Heart left ventricle (tissue), 16 donors: ENCODE results near the gene CNPY3. TPM values are rescaled to one million over a fixed set of nuclear protein-coding genes. Genes with fewer than 3 reads are reported as not detected.

Experiments used
- ATAC-seq, 4 donors: fragments of 200-7000 bp; cut with Tn5 transposase; one replicate each; pipeline ENCODE4 v1.9.1; 2020 to 2022; ENCODE audit warnings: moderate library complexity in 4 of 4, mild to moderate bottlenecking in 3 of 4, moderate number of reproducible peaks in 1 of 4
- DNase-seq, 5 donors: peaks; one replicate each; pipeline ENCODE4 v3.0.0-alpha.2; 2020
- H3K27ac ChIP-seq, 12 donors: fragments of 200-600 bp; sonication (generic) in 4 of 12; one replicate each; pipeline versions ENCODE4 v1.5.0 to v1.8.0; 2016 to 2022; ENCODE audit warnings: mild to moderate bottlenecking in 2 of 12
- H3K27me3 ChIP-seq, 9 donors: fragments of 200-600 bp; sonication (generic) in 2 of 9; one replicate each; pipeline versions ENCODE4 v1.5.1 to v1.8.0; 2016 to 2022; ENCODE audit warnings: mild to moderate bottlenecking in 3 of 9
- H3K36me3 ChIP-seq, 9 donors: fragments of 200-600 bp; sonication (generic) in 2 of 9; one replicate each; pipeline versions ENCODE4 v1.5.0 to v1.8.0; 2018 to 2022; ENCODE audit warnings: mild to moderate bottlenecking in 2 of 9
- H3K4me1 ChIP-seq, 12 donors: fragments of 200-600 bp; sonication (generic) in 4 of 12; one replicate each; pipeline versions ENCODE4 v1.5.0 to v1.8.0; 2016 to 2022; ENCODE audit warnings: mild to moderate bottlenecking in 3 of 12
- H3K4me3 ChIP-seq, 12 donors: fragments of 200-600 bp; sonication (generic) in 4 of 12; one replicate each; pipeline versions ENCODE4 v1.5.0 to v1.8.0; 2017 to 2022; ENCODE audit warnings: mild to moderate bottlenecking in 9 of 12, moderate library complexity in 4 of 12
- H3K9me3 ChIP-seq, 12 donors: fragments of 200-600 bp; sonication (generic) in 4 of 12; one replicate each; pipeline versions ENCODE4 v1.5.0 to v1.8.0; 2016 to 2022; ENCODE audit warnings: mild to moderate bottlenecking in 1 of 12
- POLR2A ChIP-seq, 2 donors: fragments of 450-650 bp; IDR thresholded peaks; one replicate each; pipeline ENCODE4 v1.6.1; 2017; ENCODE audit warnings: antibody characterized with exemption in 2 of 2, mild to moderate bottlenecking in 2 of 2, moderate library complexity in 2 of 2
- WGBS, 4 donors: extraction: QIAGEN DNeasy Blood & Tissue Kit in 2 of 4; methylation state at CpG; one replicate each; pipeline versions ENCODE4 v1.1.5 to v1.1.7; 2013 to 2018; 5-methylcytosine and 5-hydroxymethylcytosine counted together
- intact Hi-C, 10 donors: fragments of 100-400 bp; cut with DNase I; formaldehyde crosslinking; loops; one replicate each; pipeline versions ENCODE4 v1.11.1 to v1.14.2; 2022
- polyA plus RNA-seq, 2 donors: library from polyadenylated mRNA; stranded (reverse); fragments of 200-250 nt; gene quantifications; one replicate each; pipeline ENCODE4 v1.2.3, GENCODE V29; 2013
- total RNA-seq, 9 donors: library from RNA; depleted of rRNA in 2 of 9; stranded (reverse); fragments of >200 nt in 2 of 9; fragmentation: NEBNext Ultra II Directional in 3 of 9; extraction: Animal tissue kit (Norgen Biotek cat#: 25700) in 3 of 9; gene quantifications; one replicate each; pipeline versions ENCODE4 v1.1.0 to v1.2.4, GENCODE V29; 2016 to 2023
- TF ChIP-seq, protein P1 (sequence below), 12 donors: fragments of 200-600 bp; sonication (generic) in 4 of 12; IDR thresholded peaks; one replicate each; pipeline versions ENCODE4 v1.5.0 to v1.8.0; 2018 to 2022; ENCODE audit warnings: antibody characterized with exemption in 12 of 12, mild to moderate bottlenecking in 5 of 12
- donor health status: ischemic (EF 13 %, LVEDD 7.1; RV severe dilation, severe dysfunction).
- donor health status: healthy with polysubstance abuse.
- donor health status: DM: no; HTN: yes; CAD: no.
- donor health status: DM: no; HTN: no; CAD: no.
- donor health status: ischemic (EF 25% LVEDD 6.9; RV normal size, moderate dysfunction).
- donor health status: ischemic (EF 25% LVEDD 5.7; RV mildly dilated, moderate dysfunction).
- donor health status: healthy.
- donor health status: DM: yes; HTN: yes; CAD: no.
- donor health status: ischemic (EF 35%, LVEDD 5.7; RV mildly dilated, moderate dysfunction).
- donor health status: nonischemic (EF 11% LVEDD 7.7; RV severe dilation, severe dysfunction).
- donor health status: DM: yes; HTN: yes; CAD: no.
- donor health status: PGD.
- donor health status: ischemic (EF 29% LVEDD 5.4; RV normal size, mild dysfunction).
- donor health status: nonischemic (EF 23%, LVEDD 6.1; RV moderate dilation, normal function).

Gene CNPY3
- total and polyA plus RNA-seq, 11 donors = 13.8 to 44.0 (median 20.6) TPM

DNA sequence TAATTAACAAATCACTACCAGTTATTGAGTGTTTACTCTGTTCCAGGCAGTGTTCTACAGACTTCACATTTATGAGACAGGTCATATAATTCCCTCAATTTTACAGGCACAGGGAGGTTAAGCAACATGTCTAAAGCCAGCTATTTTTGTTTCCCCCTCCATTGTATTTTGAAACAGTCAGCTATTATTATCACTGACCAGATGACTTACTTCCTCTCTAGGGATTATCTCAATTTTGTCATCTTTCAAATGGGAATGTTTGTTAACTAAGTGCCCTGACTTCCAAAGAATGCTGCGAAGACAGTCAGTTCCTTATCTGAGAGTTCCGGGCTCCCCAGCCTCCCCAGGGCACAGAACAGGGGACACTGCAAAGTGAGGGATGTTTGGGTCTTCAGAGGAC lies 5.6 kb upstream of the CNPY3 start:
- Histone ChIP-seq H3K27me3 (peaks cover 0 to 5% (median 0%) of the 10 kb centered on the region in 9 donors), H3K27ac (no peak overlapping the region), H3K4me3 (peak overlapping the region in 1 of 12 donors; percentile 8), H3K9me3 (no peaks in the 10 kb centered on the region), H3K4me1 (peaks cover 0 to 27% (median 3%) of the 10 kb centered on the region in 12 donors), H3K36me3 (no peaks in the 10 kb centered on the region)
- no peak for TF ChIP-seq POLR2A (IDR thresholded peaks at IDR 0.05)
- TF ChIP-seq, protein P1, sequence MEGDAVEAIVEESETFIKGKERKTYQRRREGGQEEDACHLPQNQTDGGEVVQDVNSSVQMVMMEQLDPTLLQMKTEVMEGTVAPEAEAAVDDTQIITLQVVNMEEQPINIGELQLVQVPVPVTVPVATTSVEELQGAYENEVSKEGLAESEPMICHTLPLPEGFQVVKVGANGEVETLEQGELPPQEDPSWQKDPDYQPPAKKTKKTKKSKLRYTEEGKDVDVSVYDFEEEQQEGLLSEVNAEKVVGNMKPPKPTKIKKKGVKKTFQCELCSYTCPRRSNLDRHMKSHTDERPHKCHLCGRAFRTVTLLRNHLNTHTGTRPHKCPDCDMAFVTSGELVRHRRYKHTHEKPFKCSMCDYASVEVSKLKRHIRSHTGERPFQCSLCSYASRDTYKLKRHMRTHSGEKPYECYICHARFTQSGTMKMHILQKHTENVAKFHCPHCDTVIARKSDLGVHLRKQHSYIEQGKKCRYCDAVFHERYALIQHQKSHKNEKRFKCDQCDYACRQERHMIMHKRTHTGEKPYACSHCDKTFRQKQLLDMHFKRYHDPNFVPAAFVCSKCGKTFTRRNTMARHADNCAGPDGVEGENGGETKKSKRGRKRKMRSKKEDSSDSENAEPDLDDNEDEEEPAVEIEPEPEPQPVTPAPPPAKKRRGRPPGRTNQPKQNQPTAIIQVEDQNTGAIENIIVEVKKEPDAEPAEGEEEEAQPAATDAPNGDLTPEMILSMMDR (IDR thresholded peaks at IDR 0.05) = no peak
- DNase-seq (no peak), ATAC-seq (peak in 1 of 4 donors; percentile 28)
- 50 to 71% (median 63%) methylated on average over 2 of the region's 2 CpGs for WGBS, 4 donors
- intact Hi-C loops = no loop called here

DNA sequence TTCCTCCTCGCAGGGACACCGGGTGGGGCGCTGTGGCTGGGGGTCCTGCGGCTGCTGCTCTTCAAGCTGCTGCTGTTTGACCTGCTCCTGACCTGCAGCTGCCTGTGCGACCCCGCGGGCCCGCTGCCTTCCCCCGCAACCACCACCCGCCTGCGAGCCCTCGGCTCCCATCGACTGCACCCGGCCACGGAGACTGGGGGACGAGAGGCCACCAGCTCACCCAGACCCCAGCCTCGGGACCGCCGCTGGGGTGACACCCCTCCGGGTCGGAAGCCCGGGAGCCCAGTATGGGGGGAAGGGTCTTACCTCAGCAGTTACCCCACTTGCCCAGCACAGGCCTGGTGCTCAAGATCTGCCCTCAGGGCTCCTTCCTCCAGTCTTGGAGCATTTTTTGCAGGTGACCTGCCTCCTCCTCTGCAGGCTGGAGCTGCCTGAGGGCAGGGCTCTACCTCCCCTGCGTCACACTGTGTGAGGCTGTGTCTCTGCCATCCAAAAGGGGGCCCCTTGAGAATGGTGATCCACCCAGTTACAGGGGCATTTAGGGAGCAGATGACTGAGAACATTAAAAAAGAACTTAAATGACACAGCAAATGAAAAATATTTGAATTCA lies 3.9 kb upstream of the CNPY3 start:
- ATAC-seq (no peak), DNase-seq (no peak)
- intact Hi-C loops = loop anchor here in 3 of 10 donors (5.0 kb wide), 2 partner anchors 52 to 57 kb away; partner anchors contain the start of genes PEX6 (in 2 of the 3) and PPP2R5D (in 1 of the 3)
- H3K9me3 ChIP-seq = no peaks in the 10 kb centered on the region
- TF ChIP-seq POLR2A (IDR thresholded peaks at IDR 0.05) = no peak
- TF ChIP-seq, protein P1 (IDR thresholded peaks at IDR 0.05) = no peak
- H3K4me1 ChIP-seq = peaks cover 2 to 34% (median 9%) of the 10 kb centered on the region in 12 donors
- WGBS, 4 donors = 42 to 55% (median 50%) methylated on average over 5 to 23 of the region's 23 CpGs
- no peak overlapping the region for H3K4me3 ChIP-seq
- no peak overlapping the region for H3K27ac ChIP-seq
- peaks cover 0 to 5% (median 0%) of the 10 kb centered on the region in 9 donors for H3K27me3 ChIP-seq
- H3K36me3 ChIP-seq = no peaks in the 10 kb centered on the region

GRCh38 chr6:42929821-42930360 lies 611 bp downstream of the CNPY3 start:
- peaks cover 4 to 64% (median 21%) of the 10 kb centered on the region in 12 donors for H3K4me1 ChIP-seq
- TF ChIP-seq, protein P1 (IDR thresholded peaks at IDR 0.05) = no peak
- TF ChIP-seq POLR2A (IDR thresholded peaks at IDR 0.05) = no peak
- intact Hi-C loops = loop anchor here in 4 of 10 donors (2.0 to 5.0 kb wide), 4 partner anchors 47 to 122 kb away; partner anchors contain the start of genes PEX6 (in 2 of the 4), PPP2R5D (in 2 of the 4) and CUL7 (in 1 of the 4)

GRCh38 chr6:42932412-42932811 lies 3.1 kb downstream of the CNPY3 start:
- 90 to 93% (median 90%) methylated on average over 3 of the region's 3 CpGs for WGBS, 4 donors
- peaks cover 4 to 70% (median 21%) of the 10 kb centered on the region in 12 donors for H3K4me1 ChIP-seq
- intact Hi-C loops = loop anchor here in 1 of 10 donors (5.0 kb wide), 1 partner anchor 120 kb away; the partner anchor contains the start of gene CUL7

More at GRCh38 chr6:42929821-42930360, 611 bp downstream of the CNPY3 start:
- H3K36me3 ChIP-seq = peaks cover 0 to 33% (median 17%) of the 10 kb centered on the region in 9 donors
- H3K4me3 ChIP-seq = peak overlapping the region; percentile 60 to 92 (median 82)
- WGBS, 4 donors = 1 to 4% (median 3%) methylated on average over 16 of the region's 16 CpGs
- H3K27me3 ChIP-seq = peaks cover 0 to 5% (median 0%) of the 10 kb centered on the region in 9 donors
- peak overlapping the region; percentile 54 to 99 (median 89) for H3K27ac ChIP-seq
- H3K9me3 ChIP-seq = no peaks in the 10 kb centered on the region
- ATAC-seq = peak; percentile 12 to 26 (median 16)
- peak; percentile 17 to 59 (median 37) for DNase-seq

More at GRCh38 chr6:42932412-42932811, 3.1 kb downstream of the CNPY3 start:
- TF ChIP-seq, protein P1 (IDR thresholded peaks at IDR 0.05) = no peak
- no peak for TF ChIP-seq POLR2A (IDR thresholded peaks at IDR 0.05)
- ATAC-seq (no peak), DNase-seq (no peak)
- H3K27me3 ChIP-seq = no peaks in the 10 kb centered on the region
- peak overlapping the region in 1 of 12 donors; percentile 47 for H3K27ac ChIP-seq
- no peak overlapping the region for H3K4me3 ChIP-seq
- no peaks in the 10 kb centered on the region for H3K9me3 ChIP-seq
- peaks cover 0 to 58% (median 40%) of the 10 kb centered on the region in 9 donors for H3K36me3 ChIP-seq
